Endothelial cell of umbilical vein (primary cell): ENCODE results near the gene SLC12A5. TPM values are rescaled to one million over a fixed set of nuclear protein-coding genes. Genes with fewer than 3 reads are reported as not detected.

ENCODE experiments used
- BruUV-seq: library from RNA; stranded (reverse); fragments of 400-500 nt; replicated peaks from 2 replicates; lab custom pipeline; 2021; lab: Mats Ljungman, UMichigan
- CTCF ChIA-PET: fragments of 300-600, 350-600 bp; sonication (Branson Sonifier 250); formaldehyde crosslinking; loops from one replicate; lab custom pipeline; 2021; ENCODE audit warnings: antibody characterized with exemption, inconsistent platforms; lab: Charles Lee
- POLR2A ChIA-PET: fragments of 300-600, 350-600 bp; sonication (Branson Sonifier 250); formaldehyde crosslinking; loops from one replicate; lab custom pipeline; 2021; ENCODE audit warnings: antibody characterized with exemption, inconsistent platforms; lab: Charles Lee
- DNase-seq: peaks from one replicate; pipeline ENCODE4 v3.0.0-alpha.2; 2011; ENCODE audit warnings: low read depth, low spot score
- FAIRE-seq: peaks from 2 replicates; lab custom pipeline; 2011; peaks lifted over from hg19 to GRCh38; lab: Jason Lieb, UNC
- H2AFZ ChIP-seq: 2 replicates; pipeline ENCODE4 v1.6.0; 2012; ENCODE audit warnings: low read depth, low read length, control low read depth, inconsistent platforms
- H3K27ac ChIP-seq: 2 replicates; pipeline ENCODE4 v1.5.1; 2011; ENCODE audit warnings: low read depth, mild to moderate bottlenecking, control low read depth, low read length, moderate library complexity; ENCODE audit not compliant: insufficient read depth
- H3K27me3 ChIP-seq, 2 experiments: 2 replicates each; pipeline versions ENCODE4 v1.6.0 to v1.6.1; 2011; ENCODE audit warnings: low read length in 2 of 2, mixed read lengths in 1 of 2; ENCODE audit not compliant: control insufficient read depth in 2 of 2, insufficient read depth in 2 of 2
- H3K36me3 ChIP-seq, 2 experiments: 2 replicates in 1 of 2; 3 replicates in 1 of 2; pipeline ENCODE4 v1.5.1; 2011; ENCODE audit warnings: low read length in 2 of 2, mild to moderate bottlenecking in 1 of 2, moderate library complexity in 1 of 2; ENCODE audit not compliant: control insufficient read depth in 2 of 2, insufficient read depth in 2 of 2; ENCODE audit errors: extremely low read depth in 1 of 2
- H3K4me1 ChIP-seq: 3 replicates; pipeline ENCODE4 v1.5.1; 2011; ENCODE audit warnings: mild to moderate bottlenecking, low read length; ENCODE audit not compliant: control insufficient read depth, insufficient read depth; ENCODE audit errors: extremely low read depth
- H3K4me2 ChIP-seq: 2 replicates; pipeline ENCODE4 v1.6.1; 2011; ENCODE audit warnings: low read length, control low read depth, mixed read lengths; ENCODE audit not compliant: insufficient read depth
- H3K4me3 ChIP-seq, 3 experiments: fragments of 200-600 bp in 1 of 3; sonication (generic), shearing (Covaris generic) in 1 of 3; replicated peaks in 1 of 3; 2 replicates each; pipeline ENCODE4 v1.5.1; 2011 to 2016; ENCODE audit warnings: control low read depth in 3 of 3, low read length in 3 of 3, mild to moderate bottlenecking in 2 of 3, inconsistent platforms in 1 of 3, low read depth in 1 of 3, moderate library complexity in 1 of 3; ENCODE audit not compliant: insufficient read depth in 1 of 3
- H3K79me2 ChIP-seq: 2 replicates; pipeline ENCODE4 v1.6.0; 2012; ENCODE audit warnings: low read length, inconsistent platforms; ENCODE audit not compliant: control insufficient read depth, insufficient read depth
- H3K9ac ChIP-seq: replicated peaks from 2 replicates; pipeline ENCODE3; 2011; ENCODE audit warnings: low read length, control low read depth; ENCODE audit not compliant: insufficient read depth; ENCODE audit errors: extremely low read depth
- H3K9me1 ChIP-seq: replicated peaks from 3 replicates; pipeline ENCODE4 v1.6.0; 2011; ENCODE audit warnings: mild to moderate bottlenecking, low read length; ENCODE audit not compliant: control insufficient read depth, insufficient read depth; ENCODE audit errors: extremely low read depth
- H3K9me3 ChIP-seq: replicated peaks from 2 replicates; pipeline ENCODE4 v1.5.1; 2012; ENCODE audit warnings: low read length, inconsistent platforms; ENCODE audit not compliant: control insufficient read depth, insufficient read depth
- H4K20me1 ChIP-seq: replicated peaks from 2 replicates; pipeline ENCODE3; 2011; ENCODE audit warnings: mild to moderate bottlenecking, low read length; ENCODE audit not compliant: control insufficient read depth, insufficient read depth; ENCODE audit errors: extremely low read depth
- EZH2 ChIP-seq: IDR thresholded peaks from 2 replicates; pipeline ENCODE4 v1.6.1; 2012; ENCODE audit warnings: borderline replicate concordance, low read depth, mild to moderate bottlenecking, moderate library complexity, low read length, inconsistent platforms; ENCODE audit not compliant: severe bottlenecking
- FOS ChIP-seq: IDR thresholded peaks from 2 replicates; pipeline ENCODE4 v1.6.1; 2011; ENCODE audit warnings: mild to moderate bottlenecking, low read length, moderate library complexity, borderline replicate concordance; ENCODE audit not compliant: insufficient read depth
- GATA2 ChIP-seq: IDR thresholded peaks from 2 replicates; pipeline ENCODE4 v1.7.0; 2011; ENCODE audit warnings: low read depth, mild to moderate bottlenecking, moderate library complexity, mixed read lengths, low read length; ENCODE audit not compliant: insufficient read length, insufficient read depth
- JUN ChIP-seq: IDR thresholded peaks from 2 replicates; pipeline ENCODE4 v1.6.1; 2011; ENCODE audit warnings: borderline replicate concordance, low read depth; ENCODE audit not compliant: insufficient read length, insufficient read depth
- MYC ChIP-seq: IDR thresholded peaks from one replicate; pipeline ENCODE4 v1.6.1; 2011; ENCODE audit warnings: mild to moderate bottlenecking, low read depth, low read length
- POLR2A ChIP-seq: IDR thresholded peaks from 2 replicates; pipeline ENCODE4 v1.6.1; 2012; ENCODE audit warnings: low read depth, mild to moderate bottlenecking, control low read depth, low read length
- POLR2AphosphoS5 ChIP-seq: IDR thresholded peaks from 2 replicates; pipeline ENCODE4 v1.6.1; 2012; ENCODE audit warnings: low read depth, mild to moderate bottlenecking, control low read depth, low read length, moderate library complexity; ENCODE audit not compliant: insufficient read depth
- dilution Hi-C: fragments of 300-500 bp; cut with MboI; formaldehyde crosslinking; loops from one replicate; pipeline ENCODE4 v1.15.0; 2019; ENCODE audit warnings: low sequenced_read_pairs; ENCODE audit not compliant: extremely low pct_ligation_motif_present
- intact Hi-C: fragments of 100-400 bp; cut with micrococcal nuclease; formaldehyde crosslinking; loops from one replicate; pipeline ENCODE4 v1.10.0; 2022
- polyA plus RNA-seq, 4 experiments: library from polyadenylated mRNA; depleted of rRNA in 3 of 4; stranded (reverse) in 3 of 4; unstranded in 1 of 4; fragments of >200 nt; gene quantifications; 2 replicates each; pipeline versions ENCODE4 v1.2.1 to v1.2.3, GENCODE V29; 2011 to 2012; ENCODE audit warnings: missing spikeins in 1 of 4
- total RNA-seq: library from RNA; stranded (reverse); gene quantifications from 2 replicates; pipeline ENCODE4 v1.2.3, GENCODE V29; 2021
- TF ChIP-seq, protein P1 (sequence below): IDR thresholded peaks from 2 replicates; pipeline ENCODE4 v1.6.1; 2011; ENCODE audit not compliant: insufficient read depth, insufficient read length
- TF ChIP-seq, protein P2 (sequence below), 2 donors: IDR thresholded peaks; 1 replicate in 1 of 2; 2 replicates in 1 of 2; pipeline ENCODE4 v1.5.1; 2011; ENCODE audit warnings: low read length in 2 of 2, mild to moderate bottlenecking in 2 of 2, moderate library complexity in 2 of 2, control low read depth in 1 of 2, inconsistent platforms in 1 of 2, low read depth in 1 of 2; ENCODE audit not compliant: insufficient read depth in 1 of 2; ENCODE audit errors: extremely low read depth in 1 of 2

The SLC12A5 gene
- total and polyA plus RNA-seq, 2 donors (not counting 3 experiments of a cell fraction or from before 2014, with no cell fraction given): 1.6 to 2.3 TPM

DNA sequence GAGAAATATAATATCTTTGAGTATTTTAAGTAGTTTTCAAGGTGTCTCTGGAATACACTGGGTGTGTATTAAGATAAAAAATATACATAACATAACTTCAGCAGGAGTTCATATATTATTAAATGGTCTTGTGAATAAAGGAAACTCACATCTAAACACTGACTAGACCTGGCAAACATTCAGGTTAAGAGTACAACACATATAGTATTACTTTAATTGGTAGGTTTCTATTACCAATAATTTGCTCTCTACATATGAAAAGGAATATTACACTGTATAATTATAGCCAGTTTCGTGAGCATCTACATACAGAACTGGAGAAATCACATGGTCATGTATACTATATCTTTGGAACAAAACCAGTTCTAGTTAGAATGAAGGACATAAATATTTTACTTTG, 52.1 kb downstream of the SLC12A5 start:
- Histone ChIP-seq H3K9me3 (no peaks in the 10 kb centered on the region), H3K4me2 (no peak overlapping the region), H3K9me1 (no peaks in the 10 kb centered on the region), H3K4me1 (peaks cover 6% of the 10 kb centered on the region), H3K9ac (no peak overlapping the region), H3K36me3 (peaks cover 7 to 9% of the 10 kb centered on the region in 2 experiments), H3K4me3 (no peak overlapping the region), H3K27ac (no peak overlapping the region), H3K79me2 (peaks cover 69% of the 10 kb centered on the region), H2AFZ (no peak overlapping the region), H4K20me1 (peaks cover 31% of the 10 kb centered on the region), H3K27me3 (no peaks in the 10 kb centered on the region)
- DNase-seq: no peak
- no peak for FAIRE-seq
- intact Hi-C loops: loop anchor here (10.0 kb wide), 1 partner anchor 266 kb away; the partner anchor contains the start of gene UBE2C
- dilution Hi-C loops: no loop called here
- CTCF ChIA-PET: interaction anchor here (0.9 to 1.5 kb wide), 2 partner anchors 23 to 58 kb away, joined by 3 read pairs; no protein-coding TSS in a partner anchor
- POLR2A ChIA-PET: no interaction called here
- TF ChIP-seq JUN: no peak
- TF ChIP-seq, protein P1, sequence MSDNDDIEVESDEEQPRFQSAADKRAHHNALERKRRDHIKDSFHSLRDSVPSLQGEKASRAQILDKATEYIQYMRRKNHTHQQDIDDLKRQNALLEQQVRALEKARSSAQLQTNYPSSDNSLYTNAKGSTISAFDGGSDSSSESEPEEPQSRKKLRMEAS: no peak
- no peak for TF ChIP-seq POLR2A
- TF ChIP-seq MYC: no peak
- no peak for TF ChIP-seq EZH2
- TF ChIP-seq POLR2AphosphoS5: no peak
- TF ChIP-seq FOS: no peak
- no peak for TF ChIP-seq GATA2
- TF ChIP-seq, protein P2, sequence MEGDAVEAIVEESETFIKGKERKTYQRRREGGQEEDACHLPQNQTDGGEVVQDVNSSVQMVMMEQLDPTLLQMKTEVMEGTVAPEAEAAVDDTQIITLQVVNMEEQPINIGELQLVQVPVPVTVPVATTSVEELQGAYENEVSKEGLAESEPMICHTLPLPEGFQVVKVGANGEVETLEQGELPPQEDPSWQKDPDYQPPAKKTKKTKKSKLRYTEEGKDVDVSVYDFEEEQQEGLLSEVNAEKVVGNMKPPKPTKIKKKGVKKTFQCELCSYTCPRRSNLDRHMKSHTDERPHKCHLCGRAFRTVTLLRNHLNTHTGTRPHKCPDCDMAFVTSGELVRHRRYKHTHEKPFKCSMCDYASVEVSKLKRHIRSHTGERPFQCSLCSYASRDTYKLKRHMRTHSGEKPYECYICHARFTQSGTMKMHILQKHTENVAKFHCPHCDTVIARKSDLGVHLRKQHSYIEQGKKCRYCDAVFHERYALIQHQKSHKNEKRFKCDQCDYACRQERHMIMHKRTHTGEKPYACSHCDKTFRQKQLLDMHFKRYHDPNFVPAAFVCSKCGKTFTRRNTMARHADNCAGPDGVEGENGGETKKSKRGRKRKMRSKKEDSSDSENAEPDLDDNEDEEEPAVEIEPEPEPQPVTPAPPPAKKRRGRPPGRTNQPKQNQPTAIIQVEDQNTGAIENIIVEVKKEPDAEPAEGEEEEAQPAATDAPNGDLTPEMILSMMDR (IDR thresholded peaks at IDR 0.05; ENCODE audit: extremely low read depth in 1 of 2, insufficient read depth in 1 of 2, low read depth in 1 of 2, low read length in 2 of 2): no peak
- BruUV-seq: no TSS peak
